Endodermal cell (in vitro differentiated cells): ENCODE results near the gene PSMG4. TPM values are rescaled to one million over a fixed set of nuclear protein-coding genes. Genes with fewer than 3 reads are reported as not detected.

Source experiments
- DNase-seq: peaks from one replicate; pipeline ENCODE4 v3.0.0-alpha.2; 2017
- H3K27ac ChIP-seq: 2 replicates; pipeline ENCODE4 v1.5.1; 2013; ENCODE audit warnings: mild to moderate bottlenecking, low read depth, low read length, moderate library complexity
- H3K27me3 ChIP-seq: 2 replicates; pipeline ENCODE4 v1.6.1; 2013; ENCODE audit warnings: mild to moderate bottlenecking, low read length, moderate library complexity; ENCODE audit not compliant: insufficient read depth, control insufficient read depth, poor library complexity, severe bottlenecking
- H3K36me3 ChIP-seq: 2 replicates; pipeline ENCODE4 v1.7.0; 2013; ENCODE audit warnings: mild to moderate bottlenecking, low read length, moderate library complexity; ENCODE audit not compliant: control insufficient read depth, insufficient read depth
- H3K4me1 ChIP-seq: one replicate; pipeline ENCODE4 v1.7.0; 2013; ENCODE audit warnings: low read length; ENCODE audit not compliant: control insufficient read depth, insufficient read depth
- H3K4me3 ChIP-seq: 2 replicates; pipeline ENCODE4 v1.5.1; 2013; ENCODE audit warnings: mild to moderate bottlenecking, low read length, moderate library complexity
- H3K9ac ChIP-seq: 2 replicates; pipeline ENCODE4 v1.6.1; 2013; ENCODE audit warnings: mild to moderate bottlenecking, low read length, moderate library complexity; ENCODE audit not compliant: poor library complexity, severe bottlenecking; ENCODE audit errors: extremely low read depth
- H3K9me3 ChIP-seq: 2 replicates; pipeline ENCODE4 v1.6.1; 2013; ENCODE audit warnings: mild to moderate bottlenecking, low read length, moderate library complexity; ENCODE audit not compliant: control insufficient read depth
- H3K27ac Mint-ChIP-seq: 2 replicates; pipeline ENCODE4 v1.8.0; 2020; ENCODE audit warnings: mixed read lengths
- H3K27me3 Mint-ChIP-seq: 2 replicates; pipeline ENCODE4 v1.8.0; 2021; ENCODE audit warnings: mild to moderate bottlenecking, mixed read lengths; ENCODE audit not compliant: insufficient read depth
- H3K36me3 Mint-ChIP-seq: 2 replicates; pipeline ENCODE4 v1.8.0; 2020; ENCODE audit warnings: low read depth, mixed read lengths
- H3K4me1 Mint-ChIP-seq: 2 replicates; pipeline ENCODE4 v1.8.0; 2020; ENCODE audit warnings: mixed read lengths
- H3K4me3 Mint-ChIP-seq: 2 replicates; pipeline ENCODE4 v1.8.0; 2020; ENCODE audit warnings: mild to moderate bottlenecking, moderate library complexity, mixed read lengths
- H3K9me3 Mint-ChIP-seq: 2 replicates; pipeline ENCODE4 v1.8.0; 2020; ENCODE audit warnings: mild to moderate bottlenecking, mixed read lengths
- CTCF ChIP-seq: fragments of 200-600 bp; sonication (generic); conservative IDR thresholded peaks from 2 replicates; pipeline ENCODE4 v1.5.0; 2021; ENCODE audit warnings: antibody characterized with exemption, mild to moderate bottlenecking
- WGBS, 2 experiments: methylation state at CpG; one replicate each; pipeline versions ENCODE4 v1.1.5 to v1.1.7; 2013; ENCODE audit warnings: missing lambda C conversion rate in 2 of 2, mixed read lengths in 1 of 2; ENCODE audit not compliant: insufficient coverage in 1 of 2, insufficient read length in 1 of 2; 5-methylcytosine and 5-hydroxymethylcytosine counted together
- long read RNA-seq, 4 experiments: library from polyadenylated mRNA in 2 of 4; library from RNA in 1 of 4; library from capped mRNA in 1 of 4; stranded (forward) in 3 of 4; unstranded in 1 of 4; transcript quantifications; one replicate each; pipeline ENCODE4 v2.0.0, GENCODE V29; 2020 to 2021; ENCODE audit warnings: inconsistent platforms in 1 of 4
- polyA plus RNA-seq, 2 experiments: library from polyadenylated mRNA; stranded (reverse); fragments of 50-300 nt; gene quantifications; one replicate each; pipeline ENCODE4 v1.2.3, GENCODE V29; 2013
- total RNA-seq, 2 donors: library from RNA; stranded (reverse); fragmentation: NEBNext Ultra II Directional in 1 of 2; extraction: Animal tissue kit (Norgen Biotek cat#: 25700) in 1 of 2; gene quantifications; 2 replicates in 1 of 2; 3 replicates in 1 of 2; pipeline ENCODE4 v1.2.1, GENCODE V29; 2021

Gene PSMG4
- total RNA-seq = 10 to 100 TPM; 16.0 to 21.5 TPM
- polyA plus RNA-seq (2013, experiment 1 of 2) = 18.5 TPM
- 18.2 TPM for polyA plus RNA-seq (2013, experiment 2 of 2)
- long read RNA-seq, experiment 1, transcript PSMG4-206 (3 exons, 838 nt) = major isoform, 13 of 16 reads
- long read RNA-seq, experiment 1, partial matches to known transcripts = 1 of 16 reads
- long read RNA-seq, experiment 1, other reads (novel, unspliced or antisense) = 2 of 16 reads
- long read RNA-seq, experiment 2, transcript PSMG4-206 (3 exons, 838 nt) = major isoform, 10 of 20 reads
- long read RNA-seq, experiment 2, partial matches to known transcripts = 1 of 20 reads
- long read RNA-seq, experiment 2, other reads (novel, unspliced or antisense) = 9 of 20 reads
- long read RNA-seq, experiment 3, full-length matches to known transcripts = 5 of 7 reads
- long read RNA-seq, experiment 3, partial matches to known transcripts = 0 of 7 reads
- long read RNA-seq, experiment 3, other reads (novel, unspliced or antisense) = 2 of 7 reads
- long read RNA-seq, experiment 4, partial matches to known transcripts = 0 of 4 reads
- long read RNA-seq, experiment 4, other reads (novel, unspliced or antisense) = 2 of 4 reads

DNA sequence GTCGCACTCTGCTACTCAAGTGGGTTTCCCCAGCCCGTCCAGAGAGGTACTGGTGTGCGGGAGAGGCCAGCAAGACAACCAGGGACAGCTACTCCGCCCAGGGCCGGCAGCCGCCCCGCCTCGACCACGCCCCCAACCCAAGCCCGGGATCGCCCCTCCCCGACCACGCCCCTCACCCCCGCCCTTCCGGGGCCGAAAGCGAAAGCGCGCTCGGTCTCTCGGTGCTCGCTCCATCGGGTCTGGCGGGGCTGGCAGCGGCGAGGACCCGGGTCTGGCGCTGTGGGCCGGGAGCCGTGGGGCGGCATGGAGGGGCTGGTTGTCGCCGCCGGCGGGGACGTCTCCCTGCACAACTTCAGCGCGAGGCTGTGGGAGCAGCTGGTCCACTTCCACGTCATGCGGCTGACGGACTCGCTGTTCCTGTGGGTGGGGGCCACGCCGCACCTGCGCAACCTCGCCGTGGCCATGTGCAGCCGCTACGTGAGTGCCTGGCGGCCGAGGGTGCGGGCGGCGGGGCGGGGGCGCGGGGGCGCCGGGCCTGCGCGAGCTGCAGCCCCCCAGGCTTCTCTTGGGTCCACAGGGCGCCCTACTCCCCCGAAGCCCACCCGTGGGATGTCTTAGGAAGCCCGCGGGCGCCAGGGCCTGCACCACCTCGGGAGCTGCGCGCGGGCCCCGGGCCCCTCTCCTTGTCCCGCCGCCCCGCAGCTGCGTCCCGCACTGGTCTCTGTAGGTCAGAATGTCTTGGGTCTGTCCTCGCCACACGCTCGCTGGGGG is at the start of gene PSMG4:
Gene PSMG4, plus strand, starts transcription at position 228 of the 771 bp plus-strand sequence. Its CDS starts 76 bp downstream, at position 304.
- Histone ChIP-seq H3K27ac (peak within 1 kb of the TSS; percentile 14), H3K36me3 (no peaks in the 10 kb centered on the region), H3K4me1 (no peaks in the 10 kb centered on the region), H3K4me3 (peak within 1 kb of the TSS; percentile 86), H3K9me3 (no peaks in the 10 kb centered on the region), H3K27me3 (peaks cover 18% of the 10 kb centered on the region), H3K9ac (peak within 1 kb of the TSS; percentile 25)
- Mint-ChIP-seq H3K4me1 (peaks cover 13% of the 10 kb centered on the region), H3K4me3 (peak within 1 kb of the TSS; percentile 90), H3K9me3 (peaks cover 7% of the 10 kb centered on the region), H3K36me3 (peaks cover 4% of the 10 kb centered on the region), H3K27ac (peak within 1 kb of the TSS; percentile 85), H3K27me3 (peaks cover 45% of the 10 kb centered on the region)
- WGBS, 2 experiments = 0% methylated on average over 11 to 80 of the region's 80 CpGs
- TF ChIP-seq CTCF = no peak
- DNase-seq = peak; percentile 99

DNA sequence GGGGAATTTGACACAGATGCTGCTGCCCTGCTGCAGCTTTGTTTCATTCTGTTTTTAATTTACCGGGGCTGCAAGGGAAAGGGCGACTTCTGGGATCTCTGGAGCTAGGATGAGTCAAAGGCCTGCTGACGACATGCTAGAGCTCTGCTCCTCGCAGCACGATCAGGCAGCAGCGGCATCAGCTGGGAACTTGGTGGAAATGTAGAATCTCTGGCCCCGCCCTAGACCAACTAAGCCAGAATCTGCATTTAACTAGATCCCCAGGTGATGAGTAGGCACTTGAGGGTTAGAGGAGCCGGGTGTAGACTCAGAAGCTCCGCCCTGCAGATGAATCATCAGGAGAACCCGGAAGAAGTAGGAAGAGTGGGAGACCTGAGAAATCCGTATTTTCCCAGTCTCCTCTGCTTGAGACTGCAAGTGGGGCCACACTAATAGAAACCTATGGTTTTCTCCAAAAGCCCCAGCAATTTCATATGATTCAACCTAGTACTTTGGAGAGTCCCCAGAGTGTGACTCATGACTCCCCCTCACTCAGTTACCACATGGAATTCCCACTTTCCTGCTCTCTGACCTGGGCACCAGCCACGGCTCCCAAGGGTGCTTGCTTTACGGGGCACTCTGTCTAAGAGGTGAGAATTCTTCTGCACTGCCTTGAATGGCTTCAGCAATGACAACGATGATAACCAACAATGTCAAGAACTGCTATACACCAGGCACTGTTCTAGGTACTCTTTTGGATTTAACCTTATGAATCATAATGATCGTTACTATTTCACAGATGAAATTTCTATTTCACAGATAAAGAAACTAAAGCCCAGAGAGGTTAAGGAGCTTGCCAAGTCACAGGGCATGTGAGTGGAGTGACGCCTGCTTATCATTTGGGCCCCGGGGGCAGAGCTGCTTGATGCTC is 49.4 kb upstream of the PSMG4 start:
- no peaks in the 10 kb centered on the region for H3K27me3 ChIP-seq
- Mint-ChIP-seq H3K4me1 (peaks cover 32% of the 10 kb centered on the region), H3K27ac (peak overlapping the region; percentile 84), H3K4me3 (peak overlapping the region; percentile 22), H3K27me3 (no peaks in the 10 kb centered on the region), H3K36me3 (no peaks in the 10 kb centered on the region), H3K9me3 (no peaks in the 10 kb centered on the region)
- H3K4me1 ChIP-seq = peaks cover 23% of the 10 kb centered on the region
- no peaks in the 10 kb centered on the region for H3K9me3 ChIP-seq
- peak overlapping the region; percentile 45 for H3K9ac ChIP-seq
- H3K27ac ChIP-seq = no peak overlapping the region
- H3K4me3 ChIP-seq = peak overlapping the region; percentile 54
- TF ChIP-seq CTCF = no peak
- no peaks in the 10 kb centered on the region for H3K36me3 ChIP-seq
- DNase-seq = peak; percentile 95
- 43 to 59% methylated on average over 9 to 17 of the region's 17 CpGs for WGBS, 2 experiments
